Smooth muscle cell (in vitro differentiated cells): Measurements from ENCODE around the gene SP5. TPM values are rescaled to one million over a fixed set of nuclear protein-coding genes. Genes with fewer than 3 reads are reported as not detected.
A peak's percentile ranks its signal among the peaks of the same experiment; 100 is the strongest.
"Not testable (repeated sequence)": the region's sequence is repeated elsewhere in the genome, so short reads cannot be mapped to it uniquely, and the experiment has no call there.

Source experiments
- DNase-seq: peaks from one replicate; lab custom pipeline; 2025; ENCODE audit not compliant: unreplicated experiment; lab: John Stamatoyannopoulos, UW
- H2AFZ ChIP-seq: fragments of 200-600 bp; sonication (generic); 2 replicates; pipeline ENCODE4 v1.6.0; 2016; ENCODE audit warnings: antibody characterized with exemption, low read depth, mild to moderate bottlenecking
- H3F3A ChIP-seq: fragments of 200-600 bp; sonication (generic); 2 replicates; pipeline ENCODE4 v1.6.0; 2017; ENCODE audit warnings: antibody characterized with exemption, low read depth
- H3K27ac ChIP-seq: fragments of 200-600 bp; sonication (generic); 2 replicates; pipeline ENCODE4 v1.5.1; 2016; ENCODE audit warnings: low read depth, mild to moderate bottlenecking
- H3K27me3 ChIP-seq: fragments of 200-600 bp; sonication (generic); 2 replicates; pipeline ENCODE4 v1.6.1; 2016; ENCODE audit warnings: low read depth, mild to moderate bottlenecking
- H3K36me3 ChIP-seq: fragments of 200-600 bp; sonication (generic); 2 replicates; pipeline ENCODE4 v1.5.1; 2016; ENCODE audit warnings: low read depth
- H3K4me1 ChIP-seq: fragments of 200-600 bp; sonication (generic); 2 replicates; pipeline ENCODE4 v1.5.1; 2016; ENCODE audit warnings: low read depth
- H3K4me2 ChIP-seq: fragments of 200-600 bp; sonication (generic); 2 replicates; pipeline ENCODE4 v1.6.0; 2016; ENCODE audit warnings: mild to moderate bottlenecking
- H3K4me3 ChIP-seq: fragments of 200-600 bp; sonication (generic); 2 replicates; pipeline ENCODE4 v1.5.1; 2016; ENCODE audit warnings: mild to moderate bottlenecking
- H3K79me2 ChIP-seq: fragments of 200-600 bp; sonication (generic); 2 replicates; pipeline ENCODE4 v1.6.0; 2016; ENCODE audit warnings: low read depth, mild to moderate bottlenecking
- H3K9ac ChIP-seq: fragments of 200-600 bp; sonication (generic); 2 replicates; pipeline ENCODE4 v1.6.0; 2016; ENCODE audit warnings: low read depth
- H3K9me3 ChIP-seq: fragments of 200-600 bp; sonication (generic); replicated peaks from 2 replicates; pipeline ENCODE4 v1.5.1; 2016; ENCODE audit warnings: low read depth
- H4K20me1 ChIP-seq: fragments of 200-600 bp; sonication (generic); 2 replicates; pipeline ENCODE4 v1.6.0; 2016; ENCODE audit warnings: low read depth
- WGBS: methylation state at CpG from one replicate; pipeline ENCODE4 v1.1.7; 2016; ENCODE audit warnings: low lambda C conversion rate; 5-methylcytosine and 5-hydroxymethylcytosine counted together
- polyA plus RNA-seq: library from polyadenylated mRNA; unstranded; fragments of >200 nt; fragmentation: Nextera tagmentation; extraction: Ambion mirVana; gene quantifications from 2 replicates; pipeline ENCODE4 v1.2.1, GENCODE V29; 2016
- total RNA-seq: library from RNA; depleted of rRNA; stranded (reverse); fragments of >200 nt; gene quantifications from 2 replicates; pipeline ENCODE4 v1.2.3, GENCODE V29; 2014
- TF ChIP-seq, protein P1 (sequence below): fragments of 200-600 bp; sonication (generic); IDR thresholded peaks from 2 replicates; pipeline ENCODE4 v1.5.1; 2017; ENCODE audit warnings: borderline replicate concordance, mild to moderate bottlenecking, antibody characterized with exemption; ENCODE audit not compliant: insufficient read depth, poor library complexity, severe bottlenecking

Gene SP5
- total and polyA plus RNA-seq, 2 experiments from 2014 or later: not detected

DNA sequence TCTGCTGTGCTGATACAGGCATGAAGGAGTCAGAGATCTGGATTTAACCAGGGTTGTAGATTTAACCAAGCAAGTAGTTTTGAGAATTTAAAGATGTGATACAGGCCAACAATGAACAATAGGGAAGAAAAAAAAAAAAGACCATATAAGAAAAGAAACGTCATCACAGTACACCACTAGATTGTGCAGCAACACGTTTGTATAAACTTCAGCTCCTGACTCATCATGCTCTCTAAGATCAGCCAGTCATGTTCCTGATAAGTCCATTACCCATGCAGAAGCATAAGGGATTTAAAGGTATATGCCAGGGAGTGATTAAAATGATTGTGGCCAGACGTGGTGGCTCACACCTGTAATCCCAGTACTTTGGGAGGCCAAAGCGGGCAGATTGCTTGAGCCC lies 32.8 kb downstream of the SP5 start:
- Histone ChIP-seq H3K36me3 (no peaks in the 10 kb centered on the region), H3K27ac (no peak overlapping the region), H3K79me2 (no peaks in the 10 kb centered on the region), H3K4me3 (no peak overlapping the region), H2AFZ (no peak overlapping the region), H3K9ac (no peak overlapping the region), H3K4me2 (peak overlapping the region; percentile 20), H3K4me1 (no peaks in the 10 kb centered on the region), H4K20me1 (no peaks in the 10 kb centered on the region), H3F3A (no peaks in the 10 kb centered on the region), H3K27me3 (no peaks in the 10 kb centered on the region), H3K9me3 (no peaks in the 10 kb centered on the region)
- DNase-seq: no peak
- TF ChIP-seq, protein P1, sequence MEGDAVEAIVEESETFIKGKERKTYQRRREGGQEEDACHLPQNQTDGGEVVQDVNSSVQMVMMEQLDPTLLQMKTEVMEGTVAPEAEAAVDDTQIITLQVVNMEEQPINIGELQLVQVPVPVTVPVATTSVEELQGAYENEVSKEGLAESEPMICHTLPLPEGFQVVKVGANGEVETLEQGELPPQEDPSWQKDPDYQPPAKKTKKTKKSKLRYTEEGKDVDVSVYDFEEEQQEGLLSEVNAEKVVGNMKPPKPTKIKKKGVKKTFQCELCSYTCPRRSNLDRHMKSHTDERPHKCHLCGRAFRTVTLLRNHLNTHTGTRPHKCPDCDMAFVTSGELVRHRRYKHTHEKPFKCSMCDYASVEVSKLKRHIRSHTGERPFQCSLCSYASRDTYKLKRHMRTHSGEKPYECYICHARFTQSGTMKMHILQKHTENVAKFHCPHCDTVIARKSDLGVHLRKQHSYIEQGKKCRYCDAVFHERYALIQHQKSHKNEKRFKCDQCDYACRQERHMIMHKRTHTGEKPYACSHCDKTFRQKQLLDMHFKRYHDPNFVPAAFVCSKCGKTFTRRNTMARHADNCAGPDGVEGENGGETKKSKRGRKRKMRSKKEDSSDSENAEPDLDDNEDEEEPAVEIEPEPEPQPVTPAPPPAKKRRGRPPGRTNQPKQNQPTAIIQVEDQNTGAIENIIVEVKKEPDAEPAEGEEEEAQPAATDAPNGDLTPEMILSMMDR: no peak
- WGBS: 40% methylated on average over 4 of the region's 4 CpGs

DNA sequence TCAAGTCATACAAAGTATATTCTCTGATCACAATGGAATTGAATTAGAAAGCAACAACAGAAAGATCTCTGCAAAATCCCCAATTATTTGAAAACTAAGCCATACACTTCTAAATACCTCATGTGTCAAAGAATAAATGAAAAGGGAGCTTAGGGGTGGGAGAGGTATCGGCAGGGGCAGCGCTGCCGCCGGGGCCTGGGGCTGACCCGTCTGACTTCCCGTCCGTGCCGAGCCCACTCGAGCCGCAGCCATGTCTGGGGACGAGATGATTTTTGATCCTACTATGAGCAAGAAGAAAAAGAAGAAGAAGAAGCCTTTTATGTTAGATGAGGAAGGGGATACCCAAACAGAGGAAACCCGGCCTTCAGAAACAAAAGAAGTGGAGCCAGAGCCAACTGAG lies 36.4 kb downstream of the SP5 start:
- H4K20me1 ChIP-seq, DNase-seq, H3F3A ChIP-seq, H3K27me3 ChIP-seq, H3K4me2 ChIP-seq, H3K9ac ChIP-seq, H3K79me2 ChIP-seq, H3K4me3 ChIP-seq, H3K36me3 ChIP-seq, H3K27ac ChIP-seq, H3K9me3 ChIP-seq, H2AFZ ChIP-seq, H3K4me1 ChIP-seq: not testable (repeated sequence)
- WGBS: 94% methylated on average over 12 of the region's 12 CpGs

DNA sequence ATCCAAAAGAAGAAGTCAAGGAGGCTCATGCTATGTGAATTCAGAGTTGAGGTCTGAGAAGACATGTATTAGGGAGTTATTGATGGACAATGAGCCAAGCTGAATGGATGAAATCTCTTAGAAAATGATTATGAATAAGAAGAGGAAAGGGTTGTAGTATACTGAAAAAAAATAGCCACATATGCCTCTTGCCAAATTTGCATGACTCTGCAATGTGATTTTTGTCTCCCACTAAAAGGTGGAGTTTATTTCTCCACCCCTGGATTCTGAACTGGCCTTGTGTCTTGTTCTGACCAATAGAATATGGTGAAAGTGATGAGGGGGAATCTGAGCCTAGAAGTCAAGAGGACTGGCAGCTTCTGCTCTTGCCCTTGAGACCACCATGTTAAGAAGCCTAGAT lies 46.4 kb downstream of the SP5 start:
- H3K27ac ChIP-seq: no peak overlapping the region
- no peak overlapping the region for H3K4me3 ChIP-seq
- H3K4me1 ChIP-seq: peaks cover 12% of the 10 kb centered on the region
- H3K4me2 ChIP-seq: no peak overlapping the region
- TF ChIP-seq, protein P1: no peak
- no peaks in the 10 kb centered on the region for H4K20me1 ChIP-seq
- DNase-seq: no peak
- H2AFZ ChIP-seq: no peak overlapping the region
- no peaks in the 10 kb centered on the region for H3K36me3 ChIP-seq
- no peaks in the 10 kb centered on the region for H3K79me2 ChIP-seq
- no peak overlapping the region for H3K9ac ChIP-seq
- H3F3A ChIP-seq: no peaks in the 10 kb centered on the region
- no peaks in the 10 kb centered on the region for H3K9me3 ChIP-seq
- no peaks in the 10 kb centered on the region for H3K27me3 ChIP-seq

- Histone ChIP-seq H3K4me3 (no peak overlapping the region), H3K36me3 (no peaks in the 10 kb centered on the region), H3K27ac (no peak overlapping the region), H3K9me3 (no peaks in the 10 kb centered on the region), H3F3A (no peaks in the 10 kb centered on the region), H3K27me3 (no peaks in the 10 kb centered on the region), H3K79me2 (no peaks in the 10 kb centered on the region), H3K4me1 (peaks cover 15% of the 10 kb centered on the region), H3K4me2 (no peak overlapping the region), H2AFZ (no peak overlapping the region), H4K20me1 (no peaks in the 10 kb centered on the region), H3K9ac (no peak overlapping the region)
- 88% methylated on average over 7 of the region's 7 CpGs for WGBS
- TF ChIP-seq, protein P1: no peak
- no peak for DNase-seq
These were observed 47.6 kb downstream of the SP5 start for GRCh38 chr2:170762760-170763159.
